HG03342 (cell line): ENCODE results near the gene KSR1.
"Not testable (repeated sequence)": the region's sequence is repeated elsewhere in the genome, so short reads cannot be mapped to it uniquely, and the experiment has no call there.

Source experiments
- ATAC-seq: cut with Tn5 transposase; IDR thresholded peaks from one replicate; pipeline ENCODE4 v1.9.1; 2021; ENCODE audit warnings: mild to moderate bottlenecking, moderate library complexity; ENCODE audit not compliant: unreplicated experiment

The KSR1 gene

GRCh38 chr17:27452828-27453227, 3.4 kb upstream of the KSR1 start:
- no peak for ATAC-seq

GRCh38 chr17:27453471-27453870, 2.8 kb upstream of the KSR1 start:
- ATAC-seq = no peak

- no peak for ATAC-seq
Measured at GRCh38 chr17:27454089-27454488, 2.2 kb upstream of the KSR1 start.

- ATAC-seq = no peak
Measured at GRCh38 chr17:27455236-27455913, 873 bp upstream of the KSR1 start.

- no peak for ATAC-seq
Measured at GRCh38 chr17:27456681-27457359, 572 bp downstream of the KSR1 start.

- no peak for ATAC-seq
Measured at GRCh38 chr17:27457360-27457715, 1.1 kb downstream of the KSR1 start.

- ATAC-seq = no peak
Measured at GRCh38 chr17:27457731-27458523, 1.7 kb downstream of the KSR1 start.

GRCh38 chr17:27458524-27458908, 2.3 kb downstream of the KSR1 start:
- no peak for ATAC-seq

GRCh38 chr17:27459433-27459832, 3.2 kb downstream of the KSR1 start:
- no peak for ATAC-seq

GRCh38 chr17:27460196-27460725, 4.0 kb downstream of the KSR1 start:
- no peak for ATAC-seq

GRCh38 chr17:27461192-27461859, 5.1 kb downstream of the KSR1 start:
- ATAC-seq = no peak

- no peak for ATAC-seq
Measured at GRCh38 chr17:27462149-27462548, 5.9 kb downstream of the KSR1 start.

- ATAC-seq = no peak
Measured at GRCh38 chr17:27462714-27463113, 6.5 kb downstream of the KSR1 start.

- no peak for ATAC-seq
Measured at GRCh38 chr17:27463235-27463677, 7.0 kb downstream of the KSR1 start.

GRCh38 chr17:27464019-27464418, 7.8 kb downstream of the KSR1 start:
- ATAC-seq = not testable (repeated sequence)

GRCh38 chr17:27464431-27464830, 8.2 kb downstream of the KSR1 start:
- ATAC-seq = no peak

- not testable (repeated sequence) for ATAC-seq
Measured at GRCh38 chr17:27465875-27466274, 9.6 kb downstream of the KSR1 start.

GRCh38 chr17:27466376-27466742, 10.1 kb downstream of the KSR1 start:
- peak; percentile 11 for ATAC-seq

- peak; percentile 75 for ATAC-seq
Measured at GRCh38 chr17:27466743-27467375, 10.6 kb downstream of the KSR1 start.

GRCh38 chr17:27469256-27469655, 13.0 kb downstream of the KSR1 start:
- no peak for ATAC-seq
